Gastroesophageal sphincter (tissue), 4 donors: ENCODE data around the gene ESPNL. TPM values are rescaled to one million over a fixed set of nuclear protein-coding genes. Genes with fewer than 3 reads are reported as not detected.

ENCODE experiments used
- ATAC-seq: fragments of 150-250 bp; one replicate; pipeline ENCODE4 v1.9.1; 2016; ENCODE audit warnings: mild to moderate bottlenecking, moderate library complexity
- H3K27ac ChIP-seq, 4 donors: fragments of 200-600 bp; sonication (generic) in 3 of 4; 1 replicate in 3 of 4; 2 replicates in 1 of 4; pipeline ENCODE4 v1.5.1; 2016 to 2019
- H3K27me3 ChIP-seq: fragments of 200-600 bp; sonication (generic); one replicate; pipeline ENCODE4 v1.5.1; 2019
- H3K36me3 ChIP-seq, 2 donors: fragments of 200-600 bp; sonication (generic); one replicate each; pipeline ENCODE4 v1.5.1; 2019; ENCODE audit warnings: control low read depth in 1 of 2
- H3K4me1 ChIP-seq, 3 donors: fragments of 200-600 bp; sonication (generic); 1 replicate in 2 of 3; 2 replicates in 1 of 3; pipeline ENCODE4 v1.5.1; 2016 to 2019; ENCODE audit warnings: control low read depth in 2 of 3
- H3K4me3 ChIP-seq, 2 donors: fragments of 200-600 bp; sonication (generic); one replicate each; pipeline ENCODE4 v1.5.1; 2019; ENCODE audit warnings: mild to moderate bottlenecking in 1 of 2, moderate library complexity in 1 of 2
- H3K9me3 ChIP-seq, 3 donors: fragments of 200-600 bp; sonication (generic); one replicate each; pipeline ENCODE4 v1.5.1; 2017 to 2019; ENCODE audit warnings: control low read depth in 2 of 3
- CTCF ChIP-seq, 4 experiments: fragments of 200-600 bp in 2 of 4; fragments of 450-650 bp in 2 of 4; sonication (generic) in 1 of 4; IDR thresholded peaks; one replicate each; pipeline ENCODE4 v1.5.1; 2017 to 2019; ENCODE audit warnings: antibody characterized with exemption in 4 of 4, mild to moderate bottlenecking in 2 of 4, moderate library complexity in 2 of 4
- EP300 ChIP-seq: sonication (generic); formaldehyde crosslinking; IDR thresholded peaks from one replicate; pipeline ENCODE4 v1.6.1; 2017; ENCODE audit warnings: antibody characterized with exemption, mild to moderate bottlenecking
- POLR2A ChIP-seq, 2 donors: fragments of 450-650 bp; IDR thresholded peaks; one replicate each; pipeline ENCODE4 v1.6.1; 2017; ENCODE audit warnings: antibody characterized with exemption in 2 of 2, mild to moderate bottlenecking in 2 of 2, moderate library complexity in 1 of 2
- POLR2AphosphoS5 ChIP-seq: sonication (generic); formaldehyde crosslinking; IDR thresholded peaks from one replicate; pipeline ENCODE4 v1.6.1; 2017; ENCODE audit warnings: antibody characterized with exemption
- WGBS, 2 donors: methylation state at CpG; one replicate each; pipeline ENCODE4 v1.1.5; 2018; ENCODE audit warnings: low coverage in 1 of 2; 5-methylcytosine and 5-hydroxymethylcytosine counted together
- total RNA-seq, 4 donors: library from RNA; depleted of rRNA; stranded (reverse); fragments of >200 nt; gene quantifications; one replicate each; pipeline ENCODE4 v1.1.0, GENCODE V29; 2016

ESPNL gene
- total RNA-seq, 4 donors from 2014 or later = 0.12 to 3.4 (median 0.31) TPM; not detected in 1

GRCh38 chr2:238163481-238164198 lies 63.5 kb downstream of the ESPNL start:
- H3K36me3 ChIP-seq = peaks cover 0 to 20% of the 10 kb centered on the region in 2 donors
- no CpG with 5 or more reads among the region's 95 CpGs for WGBS, 2 donors
- no peak for ATAC-seq
- H3K27me3 ChIP-seq = peaks cover 56% of the 10 kb centered on the region
- peak overlapping the region in 1 of 2 donors; percentile 37 for H3K4me3 ChIP-seq
- no peak overlapping the region for H3K27ac ChIP-seq
- TF ChIP-seq POLR2AphosphoS5 = no peak
- no peak for TF ChIP-seq CTCF (IDR thresholded peaks at IDR 0.05)
- no peak for TF ChIP-seq POLR2A (IDR thresholded peaks at IDR 0.05)
- TF ChIP-seq EP300 = no peak
- H3K4me1 ChIP-seq = peaks cover 0 to 40% (median 5%) of the 10 kb centered on the region in 3 donors
- H3K9me3 ChIP-seq = no peaks in the 10 kb centered on the region

GRCh38 chr2:238164906-238165287 lies 64.8 kb downstream of the ESPNL start:
- Histone ChIP-seq H3K4me1 (peaks cover 3 to 41% (median 14%) of the 10 kb centered on the region in 3 donors), H3K27me3 (peaks cover 45% of the 10 kb centered on the region), H3K9me3 (no peaks in the 10 kb centered on the region), H3K27ac (no peak overlapping the region), H3K4me3 (no peak overlapping the region), H3K36me3 (peaks cover 0 to 30% of the 10 kb centered on the region in 2 donors)
- ATAC-seq = no peak
- no peak for TF ChIP-seq POLR2A (IDR thresholded peaks at IDR 0.05)
- TF ChIP-seq CTCF (IDR thresholded peaks at IDR 0.05) = no peak
- TF ChIP-seq POLR2AphosphoS5 = no peak
- 92 to 100% methylated on average over 3 to 6 of the region's 8 CpGs for WGBS, 2 donors

GRCh38 chr2:238165288-238165921 lies 65.3 kb downstream of the ESPNL start:
- H3K9me3 ChIP-seq = no peaks in the 10 kb centered on the region
- 80% methylated on average over 1 of the region's 12 CpGs for WGBS, 2 donors
- peaks cover 40% of the 10 kb centered on the region for H3K27me3 ChIP-seq
- no peak for ATAC-seq
- H3K36me3 ChIP-seq = peaks cover 0 to 35% of the 10 kb centered on the region in 2 donors
- no peak overlapping the region for H3K27ac ChIP-seq
- H3K4me3 ChIP-seq = no peak overlapping the region
- peaks cover 5 to 43% (median 19%) of the 10 kb centered on the region in 3 donors for H3K4me1 ChIP-seq
- TF ChIP-seq EP300 = no peak
- TF ChIP-seq POLR2A (IDR thresholded peaks at IDR 0.05) = no peak
- no peak for TF ChIP-seq POLR2AphosphoS5
- TF ChIP-seq CTCF (IDR thresholded peaks at IDR 0.05) = no peak

- H3K9me3 ChIP-seq = no peaks in the 10 kb centered on the region
- WGBS, 2 donors = 60 to 80% methylated on average over 1 to 5 of the region's 24 CpGs
- peaks cover 28% of the 10 kb centered on the region for H3K27me3 ChIP-seq
- peaks cover 5 to 52% (median 24%) of the 10 kb centered on the region in 3 donors for H3K4me1 ChIP-seq
- H3K36me3 ChIP-seq = peaks cover 0 to 48% of the 10 kb centered on the region in 2 donors
- no peak for ATAC-seq
- no peak overlapping the region for H3K27ac ChIP-seq
- TF ChIP-seq EP300 (no peak), POLR2A (IDR thresholded peaks at IDR 0.05) (no peak), CTCF (IDR thresholded peaks at IDR 0.05) (no peak), POLR2AphosphoS5 (no peak)
- no peak overlapping the region for H3K4me3 ChIP-seq
These were observed 66.5 kb downstream of the ESPNL start for GRCh38 chr2:238166391-238167343.
